Osteoblast (primary cell): ENCODE measurements around the gene CLCN1. TPM values are rescaled to one million over a fixed set of nuclear protein-coding genes. Genes with fewer than 3 reads are reported as not detected.

Experiments used
- DNase-seq: peaks from one replicate; pipeline ENCODE4 v3.0.0; 2011; ENCODE audit warnings: low spot score, mixed read lengths; ENCODE audit not compliant: insufficient read length; ENCODE audit errors: missing footprints
- H2AFZ ChIP-seq: 2 replicates; pipeline ENCODE4 v1.6.0; 2011; ENCODE audit warnings: mild to moderate bottlenecking, low read length
- H3K27ac ChIP-seq: 2 replicates; pipeline ENCODE4 v1.5.1; 2011; ENCODE audit warnings: mild to moderate bottlenecking, low read depth, low read length, moderate library complexity
- H3K27me3 ChIP-seq: 2 replicates; pipeline ENCODE4 v1.6.0; 2012; ENCODE audit warnings: mild to moderate bottlenecking, control low read depth, inconsistent platforms, low read length, moderate library complexity; ENCODE audit not compliant: insufficient read depth
- H3K36me3 ChIP-seq: 2 replicates; pipeline ENCODE4 v1.5.1; 2011; ENCODE audit warnings: mild to moderate bottlenecking, low read length, control low read depth, moderate library complexity; ENCODE audit not compliant: insufficient read depth
- H3K4me1 ChIP-seq: 2 replicates; pipeline ENCODE4 v1.5.1; 2011; ENCODE audit warnings: mild to moderate bottlenecking, low read length, control low read depth, moderate library complexity; ENCODE audit not compliant: insufficient read depth
- H3K4me2 ChIP-seq: 2 replicates; pipeline ENCODE4 v1.6.0; 2011; ENCODE audit warnings: mild to moderate bottlenecking, low read length; ENCODE audit not compliant: insufficient read depth
- H3K4me3 ChIP-seq: fragments of 200-600 bp; sonication (generic); 3 replicates; pipeline ENCODE4 v1.5.1; 2012; ENCODE audit warnings: mild to moderate bottlenecking, low read length, inconsistent platforms; ENCODE audit not compliant: insufficient read depth
- H3K79me2 ChIP-seq: 2 replicates; pipeline ENCODE4 v1.6.0; 2012; ENCODE audit warnings: mild to moderate bottlenecking, low read length, control low read depth, inconsistent platforms; ENCODE audit not compliant: insufficient read depth
- H3K9me3 ChIP-seq: 2 replicates; pipeline ENCODE4 v1.5.1; 2011; ENCODE audit warnings: low read depth, low read length, control low read depth
- H4K20me1 ChIP-seq: 2 replicates; pipeline ENCODE4 v1.6.0; 2012; ENCODE audit warnings: mild to moderate bottlenecking, low read length, control low read depth; ENCODE audit not compliant: insufficient read depth
- total RNA-seq: library from RNA; depleted of rRNA; stranded (reverse); fragments of >200 nt; gene quantifications from 2 replicates; pipeline ENCODE4 v1.2.3, GENCODE V29; 2012
- TF ChIP-seq, protein P1 (sequence below): IDR thresholded peaks from 2 replicates; pipeline ENCODE4 v1.5.1; 2011; ENCODE audit warnings: mild to moderate bottlenecking, low read depth, low read length, moderate library complexity; ENCODE audit errors: extremely low read depth

CLCN1 gene
- total RNA-seq, 1 donor, result under 0.01 TPM

DNA sequence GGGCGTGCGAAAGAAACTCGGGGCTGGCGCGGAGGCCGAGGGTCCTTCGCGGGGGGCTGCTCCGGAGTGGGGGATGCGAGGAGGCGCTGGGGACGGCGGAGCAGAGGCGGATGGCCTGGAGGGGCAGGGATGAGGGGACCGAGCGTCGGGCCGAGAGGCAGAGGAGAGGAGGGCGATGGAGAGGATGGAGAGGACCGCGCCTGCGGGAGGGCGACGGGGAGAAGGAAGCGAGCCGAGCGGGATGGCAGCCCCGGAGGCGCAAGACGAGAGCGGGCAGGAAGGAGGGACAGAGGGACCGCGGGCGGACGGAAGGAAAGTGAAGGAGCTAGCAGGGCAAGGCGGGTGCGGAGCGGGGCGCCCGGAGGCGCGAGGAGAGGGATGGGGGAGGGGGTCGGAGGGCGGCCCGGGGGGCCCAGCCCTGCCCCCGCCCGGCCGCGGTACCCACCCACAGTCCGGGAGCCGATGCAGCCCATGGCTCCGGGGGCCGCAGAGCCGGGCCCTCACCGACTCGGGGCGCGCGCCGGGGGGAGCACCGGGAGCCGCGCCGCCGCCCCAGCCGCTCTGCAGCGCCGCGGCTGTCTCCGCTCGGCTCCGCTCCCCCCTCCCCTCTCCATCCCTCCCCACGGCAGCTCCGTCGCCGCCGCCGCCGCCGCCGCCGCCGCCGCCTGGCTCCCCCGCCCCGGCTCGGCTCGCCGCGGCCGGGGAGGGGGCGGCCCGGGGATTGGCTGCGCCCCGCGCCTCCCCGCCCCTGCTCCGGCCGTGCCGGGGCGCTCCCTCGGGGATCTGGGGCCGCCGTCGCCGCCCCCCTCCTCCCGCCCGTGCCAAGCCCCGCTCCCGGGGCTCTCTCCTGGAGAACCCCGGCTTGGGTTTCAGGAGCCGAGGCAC lies 46.5 kb downstream of the CLCN1 start, which contains the start of gene FAM131B:
FAM131B (minus strand) TSS at position 583 of the 885 bp plus-strand sequence; CDS start at position 473, 110 bp downstream.
- peak within 1 kb of the TSS; percentile 65 for H2AFZ ChIP-seq
- H3K79me2 ChIP-seq, result no peaks in the 10 kb centered on the region
- no peak within 1 kb of the TSS for H3K27ac ChIP-seq
- no peaks in the 10 kb centered on the region for H4K20me1 ChIP-seq
- DNase-seq, result peak; percentile 95
- peak within 1 kb of the TSS; percentile 83 for H3K4me2 ChIP-seq
- H3K36me3 ChIP-seq, result no peaks in the 10 kb centered on the region
- H3K27me3 ChIP-seq, result peaks cover 41% of the 10 kb centered on the region
- TF ChIP-seq, protein P1, sequence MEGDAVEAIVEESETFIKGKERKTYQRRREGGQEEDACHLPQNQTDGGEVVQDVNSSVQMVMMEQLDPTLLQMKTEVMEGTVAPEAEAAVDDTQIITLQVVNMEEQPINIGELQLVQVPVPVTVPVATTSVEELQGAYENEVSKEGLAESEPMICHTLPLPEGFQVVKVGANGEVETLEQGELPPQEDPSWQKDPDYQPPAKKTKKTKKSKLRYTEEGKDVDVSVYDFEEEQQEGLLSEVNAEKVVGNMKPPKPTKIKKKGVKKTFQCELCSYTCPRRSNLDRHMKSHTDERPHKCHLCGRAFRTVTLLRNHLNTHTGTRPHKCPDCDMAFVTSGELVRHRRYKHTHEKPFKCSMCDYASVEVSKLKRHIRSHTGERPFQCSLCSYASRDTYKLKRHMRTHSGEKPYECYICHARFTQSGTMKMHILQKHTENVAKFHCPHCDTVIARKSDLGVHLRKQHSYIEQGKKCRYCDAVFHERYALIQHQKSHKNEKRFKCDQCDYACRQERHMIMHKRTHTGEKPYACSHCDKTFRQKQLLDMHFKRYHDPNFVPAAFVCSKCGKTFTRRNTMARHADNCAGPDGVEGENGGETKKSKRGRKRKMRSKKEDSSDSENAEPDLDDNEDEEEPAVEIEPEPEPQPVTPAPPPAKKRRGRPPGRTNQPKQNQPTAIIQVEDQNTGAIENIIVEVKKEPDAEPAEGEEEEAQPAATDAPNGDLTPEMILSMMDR, result no peak
- no peaks in the 10 kb centered on the region for H3K4me1 ChIP-seq
- H3K9me3 ChIP-seq, result no peaks in the 10 kb centered on the region
- H3K4me3 ChIP-seq, result peak within 1 kb of the TSS; percentile 72

DNA sequence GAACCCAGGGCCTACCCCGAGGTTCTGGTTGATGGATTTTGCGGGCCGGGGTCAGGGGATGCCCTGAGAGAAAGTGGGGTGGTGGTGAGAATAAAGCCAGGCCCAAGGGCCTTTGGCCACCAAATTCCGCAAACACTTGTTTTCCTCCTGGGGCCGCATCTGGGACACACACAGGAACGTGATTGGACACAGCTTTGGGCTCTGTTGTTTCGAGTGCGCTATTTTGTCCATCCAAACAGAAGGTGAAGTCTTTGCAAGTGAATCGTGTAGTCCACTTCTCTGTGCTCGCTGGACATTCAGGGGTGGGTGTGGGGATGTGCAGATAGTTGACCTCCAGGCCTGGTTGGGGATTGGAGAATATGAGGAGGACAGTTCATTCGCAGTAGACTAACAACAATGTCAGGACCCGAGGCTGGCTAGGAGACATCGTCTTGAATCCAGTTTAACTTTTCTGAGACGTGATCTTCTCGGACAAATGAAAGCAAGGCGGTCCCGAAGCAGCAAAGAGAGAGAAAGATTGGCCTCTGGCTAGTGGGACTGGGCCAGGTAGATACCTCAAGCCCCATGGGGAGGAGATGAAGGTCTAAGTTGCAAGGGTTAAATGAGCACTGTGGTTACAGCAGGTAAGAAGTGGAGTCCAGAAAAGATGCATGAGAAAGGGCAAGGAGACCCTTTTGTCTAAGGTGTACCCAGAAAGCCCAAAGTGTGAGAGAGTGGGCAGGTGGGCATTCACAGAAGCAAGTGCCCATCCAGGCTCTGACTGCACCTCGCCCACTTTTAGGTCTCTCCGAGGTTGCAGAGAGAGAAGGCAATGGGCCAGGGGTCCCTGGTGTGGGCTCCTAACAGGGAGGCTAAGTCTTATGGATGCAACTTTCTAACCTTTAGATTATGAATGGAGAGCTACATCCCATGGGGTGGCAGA lies 47.4 kb downstream of the CLCN1 start:
- TF ChIP-seq, protein P1, result no peak
- Histone ChIP-seq H3K79me2 (no peaks in the 10 kb centered on the region), H3K27ac (no peak overlapping the region), H3K4me3 (peak overlapping the region; percentile 45), H3K36me3 (no peaks in the 10 kb centered on the region), H2AFZ (no peak overlapping the region), H3K27me3 (peaks cover 41% of the 10 kb centered on the region), H4K20me1 (no peaks in the 10 kb centered on the region), H3K4me2 (peak overlapping the region; percentile 32), H3K4me1 (no peaks in the 10 kb centered on the region), H3K9me3 (no peaks in the 10 kb centered on the region)
- DNase-seq, result peak; percentile 89

DNA sequence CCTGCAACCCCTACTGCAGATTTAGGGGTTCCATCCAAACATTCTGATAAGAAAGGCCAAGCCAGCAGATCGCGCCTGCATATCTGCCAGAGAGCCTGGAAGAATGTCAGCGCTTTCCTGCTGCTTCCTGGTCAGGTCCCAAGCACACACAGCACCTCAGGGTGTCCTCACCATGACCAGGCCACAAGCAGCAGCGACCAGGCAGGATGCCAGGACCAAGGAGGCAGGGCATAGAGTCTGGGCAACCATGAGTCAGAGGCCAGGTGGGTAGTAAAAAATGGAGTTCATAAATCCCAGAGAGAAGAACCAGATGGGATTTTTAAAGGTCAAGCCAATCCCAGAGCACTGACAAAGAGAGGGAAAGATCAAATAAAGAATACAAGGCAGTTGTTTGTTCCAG lies 52.1 kb downstream of the CLCN1 start:
- H3K27me3 ChIP-seq, result peaks cover 22% of the 10 kb centered on the region
- H3K27ac ChIP-seq, result no peak overlapping the region
- peak; percentile 74 for DNase-seq
- H3K79me2 ChIP-seq, result no peaks in the 10 kb centered on the region
- H3K4me3 ChIP-seq, result no peak overlapping the region
- no peaks in the 10 kb centered on the region for H3K9me3 ChIP-seq
- H3K36me3 ChIP-seq, result no peaks in the 10 kb centered on the region
- no peaks in the 10 kb centered on the region for H4K20me1 ChIP-seq
- TF ChIP-seq, protein P1, result no peak
- peaks cover 6% of the 10 kb centered on the region for H3K4me1 ChIP-seq
- H3K4me2 ChIP-seq, result no peak overlapping the region
- no peak overlapping the region for H2AFZ ChIP-seq
